HG03442 (cell line): ENCODE measurements around the gene KIR2DL3.

ENCODE experiments used
- ATAC-seq: cut with Tn5 transposase; IDR thresholded peaks from one replicate; pipeline ENCODE4 v1.9.1; 2021; ENCODE audit warnings: mild to moderate bottlenecking, moderate library complexity; ENCODE audit not compliant: unreplicated experiment

KIR2DL3 gene

GRCh38 chr19:54790711-54791110 lies 52.4 kb downstream of the KIR2DL3 start:
- no peak for ATAC-seq

- ATAC-seq = no peak
These were observed 53.2 kb downstream of the KIR2DL3 start for GRCh38 chr19:54791476-54791875.

- ATAC-seq = no peak
These were observed 54.5 kb downstream of the KIR2DL3 start for GRCh38 chr19:54792814-54793213.

- ATAC-seq = no peak
These were observed 57.4 kb downstream of the KIR2DL3 start for GRCh38 chr19:54795758-54796157.
